ENCODE results near the gene TPI1.

- TF ChIP-seq CTCF (IDR thresholded peaks at IDR 0.05 in 8 of 11, conservative IDR thresholded peaks at IDR 0.05 in 3 of 11) (no peak), POLR2AphosphoS5 (IDR thresholded peaks at IDR 0.05) (no peak)
Measured at GRCh38 chr12:6818222-6818621, 49.1 kb upstream of the TPI1 start.
